Rectal smooth muscle tissue (tissue), 1 donor: ENCODE data around the gene GID8.

Experiments used
- H3K27ac ChIP-seq: one replicate; pipeline ENCODE4 v1.7.0; 2013; ENCODE audit warnings: low read depth, low read length, inconsistent platforms
- H3K27me3 ChIP-seq: one replicate; pipeline ENCODE4 v1.7.0; 2013; ENCODE audit warnings: low read length; ENCODE audit not compliant: control insufficient read depth, insufficient read depth
- H3K36me3 ChIP-seq: one replicate; pipeline ENCODE4 v1.7.0; 2013; ENCODE audit warnings: low read length; ENCODE audit not compliant: control insufficient read depth, insufficient read depth
- H3K4me1 ChIP-seq: one replicate; pipeline ENCODE4 v1.7.0; 2013; ENCODE audit warnings: low read length; ENCODE audit not compliant: control insufficient read depth, insufficient read depth
- H3K4me3 ChIP-seq: one replicate; pipeline ENCODE4 v1.7.0; 2013; ENCODE audit warnings: low read length
- H3K9ac ChIP-seq: one replicate; pipeline ENCODE4 v1.7.0; 2013; ENCODE audit warnings: low read length

GID8 gene

DNA sequence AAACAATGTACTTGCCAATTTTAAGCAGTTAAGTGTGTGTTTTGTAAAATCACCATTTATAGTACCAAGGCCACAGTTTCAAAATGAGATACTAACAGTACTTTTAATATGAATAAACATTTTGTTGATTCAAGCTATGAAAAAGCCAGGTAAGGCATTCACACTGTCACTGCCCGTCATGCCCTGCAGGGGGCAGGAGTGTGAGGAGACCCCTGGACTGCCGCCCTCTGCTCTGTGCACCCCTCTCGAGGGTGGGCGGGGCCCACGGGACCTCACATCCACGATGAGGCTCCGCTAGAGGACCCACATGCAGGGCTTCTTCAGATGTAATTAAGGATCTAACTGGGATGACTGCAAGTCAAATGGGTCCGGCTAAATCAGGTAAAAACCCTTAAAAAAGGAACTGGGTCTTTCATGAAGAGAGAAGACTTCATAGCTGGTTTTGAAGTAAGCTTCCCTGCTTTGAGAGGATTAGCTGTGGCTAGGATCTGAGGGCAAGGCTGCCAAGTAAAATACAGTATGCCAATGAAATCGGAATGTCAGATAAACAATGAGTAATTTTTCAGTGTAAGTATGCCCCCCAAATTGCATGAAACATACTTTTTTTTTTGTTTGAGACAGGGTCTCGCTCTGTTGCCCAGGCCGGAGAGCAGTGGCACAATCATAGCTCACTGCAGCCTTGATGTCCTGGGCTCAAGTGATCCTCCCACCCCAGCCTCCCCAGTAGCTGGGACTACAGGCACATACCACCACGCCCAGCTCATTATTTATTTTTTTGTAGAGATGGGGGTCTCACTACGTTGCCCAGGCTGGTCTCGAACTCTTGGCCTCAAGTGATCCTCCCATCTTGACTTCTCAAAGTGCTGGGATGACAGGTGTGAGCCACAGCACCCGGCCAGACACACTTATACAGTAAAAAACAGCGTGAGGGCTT, 30.3 kb upstream of the GID8 start:
- Histone ChIP-seq H3K36me3 (peaks cover 68% of the 10 kb centered on the region), H3K4me1 (no peaks in the 10 kb centered on the region)

DNA sequence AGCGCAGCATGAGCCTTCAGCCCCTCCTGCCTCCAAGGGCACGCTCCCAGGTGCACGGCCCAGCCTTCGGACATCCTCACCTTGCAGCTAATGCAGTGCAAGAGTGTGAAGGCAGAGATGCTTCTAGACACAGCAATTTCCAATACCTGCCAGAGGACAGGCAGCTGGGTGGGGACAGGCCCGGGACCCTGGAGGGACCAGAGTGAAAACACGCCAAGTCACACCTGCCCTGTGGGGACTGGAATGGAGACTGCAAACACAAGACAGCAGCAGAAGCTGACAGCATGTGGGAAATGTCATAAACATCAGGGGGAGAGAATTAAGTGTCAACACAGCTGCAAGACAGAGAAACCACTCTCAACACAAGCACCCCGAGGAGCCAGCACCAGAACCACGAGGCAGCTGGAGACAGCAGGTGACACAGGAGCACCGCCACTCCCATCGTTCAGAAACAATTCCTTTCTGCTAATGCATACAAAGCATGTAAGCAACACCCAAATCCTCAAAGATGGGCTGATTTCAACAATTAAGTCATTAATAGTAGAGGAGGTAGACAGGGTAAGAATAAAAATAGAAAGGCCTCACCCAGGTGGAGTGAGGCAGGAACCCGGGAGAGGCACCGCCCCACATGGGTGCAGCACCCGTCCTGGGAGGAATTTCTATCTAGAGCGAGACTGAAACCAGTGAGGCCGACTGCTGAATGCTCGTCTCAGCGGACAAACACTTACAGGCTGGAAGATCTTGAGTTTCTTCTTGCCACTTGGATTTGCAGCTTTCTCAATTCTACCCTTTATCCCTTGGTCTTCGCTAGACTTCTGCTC, 28.8 kb upstream of the GID8 start:
- peaks cover 64% of the 10 kb centered on the region for H3K36me3 ChIP-seq
- no peaks in the 10 kb centered on the region for H3K4me1 ChIP-seq
- H3K27ac ChIP-seq: no peak overlapping the region
- H3K9ac ChIP-seq: no peak overlapping the region
- H3K27me3 ChIP-seq: no peaks in the 10 kb centered on the region
- no peak overlapping the region for H3K4me3 ChIP-seq

More for the DNA sequence above, 30.3 kb upstream of the GID8 start:
- Histone ChIP-seq H3K9ac (no peak overlapping the region), H3K4me3 (no peak overlapping the region), H3K27me3 (no peaks in the 10 kb centered on the region), H3K27ac (no peak overlapping the region)

DNA sequence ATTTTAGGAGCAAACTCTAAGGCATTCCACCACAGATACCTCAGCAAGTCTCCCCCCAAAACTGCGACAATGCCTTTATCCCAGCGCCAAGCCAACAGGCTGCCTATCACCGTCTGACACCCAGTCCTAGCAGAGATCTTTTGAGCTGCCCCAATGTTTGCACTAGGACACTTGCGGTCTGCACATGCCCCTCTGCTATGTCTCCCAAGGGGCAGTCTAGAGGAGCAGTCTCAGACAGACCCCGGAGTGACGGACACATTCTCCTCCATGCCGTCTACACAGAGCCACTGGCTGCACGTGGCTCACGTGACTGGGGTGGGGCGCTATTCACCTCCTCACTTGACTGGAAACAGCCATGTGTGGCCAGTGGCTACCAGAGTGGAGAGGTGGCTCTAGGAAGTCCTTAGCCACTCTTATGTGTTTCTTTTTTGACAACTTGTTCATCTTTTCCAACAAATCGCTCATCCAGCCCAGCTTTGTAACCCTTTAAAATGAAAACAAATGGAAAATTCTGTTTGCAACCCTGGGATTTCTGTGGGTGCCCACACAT, 27.7 kb upstream of the GID8 start:
- no peak overlapping the region for H3K27ac ChIP-seq
- H3K36me3 ChIP-seq: peaks cover 55% of the 10 kb centered on the region

DNA sequence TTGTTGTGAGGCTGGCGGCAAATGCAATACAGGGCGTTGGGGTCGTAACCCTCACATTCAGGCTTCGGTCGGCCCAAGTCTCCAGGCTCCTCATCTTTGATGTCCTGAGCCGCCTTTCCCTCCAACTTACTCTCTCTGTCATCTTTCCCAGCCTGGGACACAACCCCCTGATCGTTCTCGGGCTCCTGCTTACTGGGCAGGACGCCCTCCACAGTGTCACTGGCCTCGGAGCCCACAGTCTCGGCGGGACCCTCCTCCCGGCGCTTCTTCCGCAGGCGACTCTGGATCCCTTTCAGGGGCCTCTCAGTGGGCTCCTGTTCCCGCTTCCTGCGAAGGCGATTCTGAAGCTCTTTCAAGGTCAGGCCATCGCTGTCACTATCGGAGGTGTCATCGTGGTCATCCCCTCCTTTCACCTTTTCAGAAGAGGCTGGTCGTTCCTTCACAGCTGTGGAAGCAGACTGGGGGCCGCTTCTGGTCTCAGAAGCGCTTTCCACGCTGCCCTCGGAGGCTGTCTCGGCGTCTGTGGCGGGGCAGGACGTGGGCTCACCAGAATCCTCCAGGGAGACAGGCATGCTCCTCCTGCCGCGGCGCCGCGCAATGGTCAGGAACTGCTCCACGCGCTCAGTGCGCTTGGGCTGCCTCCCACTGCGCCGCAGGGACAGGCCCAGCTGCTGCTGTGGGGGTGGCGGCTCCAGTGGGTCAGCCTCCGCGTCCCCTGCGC, 27.0 kb upstream of the GID8 start:
- Histone ChIP-seq H3K4me1 (peaks cover 6% of the 10 kb centered on the region), H3K4me3 (no peak overlapping the region)

More for the DNA sequence above, 27.7 kb upstream of the GID8 start:
- H3K4me1 ChIP-seq: peaks cover 6% of the 10 kb centered on the region
- H3K4me3 ChIP-seq: no peak overlapping the region
- H3K9ac ChIP-seq: no peak overlapping the region
- H3K27me3 ChIP-seq: no peaks in the 10 kb centered on the region

DNA sequence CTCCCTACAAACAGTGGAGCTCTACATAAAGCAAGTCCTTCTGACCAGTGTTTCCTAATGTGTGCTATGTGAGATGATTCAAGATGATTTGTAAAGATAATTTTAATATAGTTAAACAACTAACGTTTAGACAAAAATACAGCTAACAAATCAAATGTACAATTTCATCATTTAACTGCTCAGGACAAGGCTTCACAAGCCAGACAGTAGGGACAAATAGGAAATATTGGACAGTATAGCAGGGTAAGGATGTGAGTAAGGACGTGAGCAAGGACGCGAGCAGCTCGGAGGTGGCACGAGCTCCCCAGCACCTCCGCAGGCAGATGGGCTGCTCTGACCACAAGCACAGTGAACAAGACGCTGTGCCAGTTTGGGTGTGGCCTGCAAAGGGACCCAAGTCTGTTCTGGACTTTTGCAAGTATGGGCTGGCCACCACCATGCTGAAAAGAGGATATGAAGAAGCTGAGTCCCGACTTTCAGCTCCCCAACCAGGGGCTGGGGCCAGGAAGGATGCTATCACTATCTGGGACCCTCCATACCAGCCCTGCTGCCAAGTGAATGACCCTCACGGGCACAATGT, 26.2 kb upstream of the GID8 start:
- Histone ChIP-seq H3K27ac (no peak overlapping the region), H3K9ac (no peak overlapping the region), H3K27me3 (no peaks in the 10 kb centered on the region), H3K4me1 (peaks cover 9% of the 10 kb centered on the region), H3K4me3 (no peak overlapping the region), H3K36me3 (peaks cover 40% of the 10 kb centered on the region)

More for the DNA sequence above, 27.0 kb upstream of the GID8 start:
- no peak overlapping the region for H3K9ac ChIP-seq
- H3K27me3 ChIP-seq: no peaks in the 10 kb centered on the region
- H3K27ac ChIP-seq: no peak overlapping the region
- peaks cover 49% of the 10 kb centered on the region for H3K36me3 ChIP-seq

DNA sequence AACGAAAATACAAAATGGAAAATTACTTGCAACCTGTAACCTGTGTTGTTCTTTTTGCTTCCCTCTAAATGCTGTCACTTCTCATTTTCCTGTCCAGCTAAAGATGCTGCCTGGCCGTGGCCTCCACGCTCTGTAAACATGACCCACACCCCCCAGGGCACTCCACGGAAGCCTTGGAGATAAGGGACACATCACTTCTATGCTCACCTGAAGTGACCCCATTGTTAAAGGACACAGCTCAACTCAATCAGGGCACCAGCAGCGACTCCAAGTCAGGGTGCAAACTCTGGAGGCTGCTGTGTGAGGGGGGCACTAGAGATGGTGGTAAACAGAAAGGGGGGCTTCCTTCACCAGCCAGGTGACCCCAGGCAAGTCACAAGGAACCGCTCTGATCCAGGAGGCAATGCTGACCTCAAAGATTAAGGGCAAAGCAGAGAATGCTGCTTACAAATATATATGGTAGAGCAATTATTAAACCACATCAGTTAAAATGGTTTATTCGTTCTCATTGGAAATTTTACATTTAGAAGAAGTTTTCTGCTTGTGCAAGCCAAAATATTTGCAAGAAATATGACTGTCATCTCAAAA, 24.8 kb upstream of the GID8 start:
- Histone ChIP-seq H3K4me1 (peaks cover 18% of the 10 kb centered on the region), H3K36me3 (peaks cover 29% of the 10 kb centered on the region), H3K27ac (no peak overlapping the region), H3K27me3 (no peaks in the 10 kb centered on the region), H3K9ac (no peak overlapping the region), H3K4me3 (no peak overlapping the region)

DNA sequence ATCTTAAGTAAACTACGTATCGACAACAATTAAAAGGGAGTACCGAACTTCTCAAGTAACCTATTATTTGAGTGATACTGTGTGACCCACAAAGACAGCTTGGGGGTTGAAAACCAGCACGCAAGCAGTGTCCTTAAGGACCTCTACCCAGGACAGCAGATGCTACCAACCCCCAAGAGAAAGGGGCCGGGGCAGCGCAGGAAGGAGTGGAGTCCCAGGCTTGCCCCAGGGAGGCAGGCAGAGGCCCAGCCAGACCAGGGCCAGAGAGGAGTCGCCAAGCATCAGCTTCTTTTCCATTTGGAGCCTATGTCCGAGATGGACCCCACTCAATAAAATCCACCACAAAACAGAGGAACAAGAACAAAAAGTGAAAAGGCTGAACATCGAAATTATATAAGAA, 23.5 kb upstream of the GID8 start:
- peaks cover 21% of the 10 kb centered on the region for H3K4me1 ChIP-seq
- no peaks in the 10 kb centered on the region for H3K27me3 ChIP-seq
- no peak overlapping the region for H3K4me3 ChIP-seq
- no peak overlapping the region for H3K27ac ChIP-seq
- H3K36me3 ChIP-seq: peaks cover 17% of the 10 kb centered on the region
- no peak overlapping the region for H3K9ac ChIP-seq

DNA sequence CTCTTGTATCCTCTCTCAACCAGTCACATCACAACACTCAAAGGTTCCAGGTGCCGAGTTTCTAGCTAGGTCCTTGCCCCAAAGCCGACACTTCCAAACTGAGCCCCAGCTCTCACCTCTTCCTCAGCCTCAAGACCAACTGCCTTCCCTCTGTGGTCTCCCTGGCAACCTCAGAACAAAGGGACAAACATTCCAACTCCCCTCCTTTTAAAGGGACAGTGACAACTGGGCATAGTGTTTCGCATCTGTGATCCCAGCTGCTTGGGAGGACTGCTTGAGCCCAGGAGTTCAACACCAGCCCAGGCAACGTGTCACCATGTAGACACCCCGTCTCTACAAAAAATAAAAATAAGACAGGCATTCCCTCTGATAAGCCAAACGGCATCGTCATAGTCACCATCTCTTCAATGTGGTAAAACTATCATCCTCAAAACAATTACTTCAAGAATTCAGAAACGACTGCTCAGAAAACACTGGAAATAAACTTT, 22.9 kb upstream of the GID8 start:
- Histone ChIP-seq H3K4me1 (peaks cover 23% of the 10 kb centered on the region), H3K4me3 (peak overlapping the region; percentile 28), H3K27ac (no peak overlapping the region)

DNA sequence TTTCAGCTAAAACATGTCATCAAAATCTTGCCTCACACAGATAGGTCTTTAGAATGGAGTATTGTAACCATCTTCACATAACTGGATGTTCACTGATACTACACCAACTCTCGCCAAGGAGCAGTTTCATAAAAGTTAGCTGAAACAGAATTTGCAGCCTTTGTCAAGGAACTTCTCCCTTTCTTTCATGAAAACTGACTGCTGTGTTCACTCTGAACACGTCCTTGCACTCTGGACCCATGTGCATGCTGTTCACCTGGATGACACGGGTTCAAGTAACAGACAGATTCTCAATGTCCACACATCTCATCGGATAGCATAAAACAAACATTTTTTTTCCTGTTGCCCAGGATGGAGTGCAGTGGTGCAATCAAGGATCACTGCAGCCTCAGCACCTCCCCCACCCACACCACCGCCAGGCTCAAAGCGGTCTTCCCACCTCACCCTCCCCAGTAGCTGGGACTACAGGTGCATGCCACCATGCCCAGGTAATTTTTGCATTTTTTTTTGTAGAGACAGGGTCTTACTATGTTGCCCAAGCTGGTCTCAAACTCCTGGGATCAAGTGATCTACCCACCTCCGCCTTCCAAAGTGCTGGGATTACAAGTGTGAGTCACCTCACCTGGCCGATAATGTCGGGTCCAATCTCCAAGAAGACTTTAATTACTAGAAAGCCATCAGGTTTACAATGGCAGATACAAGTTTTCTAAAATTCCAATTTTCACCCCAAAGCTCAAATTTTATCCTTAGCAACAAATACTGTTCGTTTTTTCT, 21.1 kb upstream of the GID8 start:
- Histone ChIP-seq H3K9ac (no peak overlapping the region), H3K36me3 (peaks cover 2% of the 10 kb centered on the region), H3K27me3 (no peaks in the 10 kb centered on the region), H3K4me3 (no peak overlapping the region), H3K27ac (no peak overlapping the region), H3K4me1 (peaks cover 31% of the 10 kb centered on the region)

More for the DNA sequence above, 22.9 kb upstream of the GID8 start:
- H3K36me3 ChIP-seq: peaks cover 14% of the 10 kb centered on the region
- H3K9ac ChIP-seq: no peak overlapping the region
- H3K27me3 ChIP-seq: no peaks in the 10 kb centered on the region

DNA sequence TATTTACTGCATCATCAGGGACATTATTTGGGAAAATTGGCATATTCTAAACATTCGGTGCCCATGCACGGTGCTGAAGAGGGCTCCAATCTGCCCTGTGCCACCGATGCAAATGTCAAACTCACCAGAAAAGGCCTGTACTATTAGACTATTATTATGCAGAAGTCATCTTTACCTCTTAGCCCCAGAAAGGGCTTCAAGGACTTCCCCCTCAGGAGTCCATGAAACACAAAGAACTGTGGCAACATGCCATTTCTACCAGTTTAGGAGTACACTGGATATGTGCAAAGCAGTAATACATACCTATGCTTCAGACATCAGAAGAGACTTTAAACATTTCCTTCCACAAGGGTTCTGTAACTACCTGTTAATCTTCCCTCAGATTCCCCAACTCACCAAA, 20.2 kb upstream of the GID8 start:
- Histone ChIP-seq H3K4me1 (peaks cover 33% of the 10 kb centered on the region), H3K4me3 (no peak overlapping the region), H3K27ac (no peak overlapping the region), H3K27me3 (no peaks in the 10 kb centered on the region), H3K9ac (no peak overlapping the region), H3K36me3 (no peaks in the 10 kb centered on the region)

DNA sequence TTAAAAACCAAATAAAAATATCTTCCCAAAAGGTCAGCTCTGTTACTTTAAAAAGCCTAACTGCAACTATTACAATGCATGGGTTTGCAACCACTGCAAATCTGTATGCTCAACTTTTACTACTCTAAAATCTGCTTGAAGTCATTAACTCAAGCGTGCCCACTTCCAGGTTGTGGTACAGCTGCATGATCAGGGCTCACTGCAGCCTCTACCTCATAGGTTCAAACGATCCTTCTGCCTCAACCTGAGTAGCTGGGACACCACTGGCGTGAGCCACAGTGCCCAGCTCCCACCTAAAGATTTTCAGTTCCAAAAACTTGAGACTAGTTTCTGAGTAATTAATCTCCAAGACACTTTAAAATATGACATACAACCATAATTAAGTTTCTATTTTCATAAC, 19.8 kb upstream of the GID8 start:
- Histone ChIP-seq H3K36me3 (no peaks in the 10 kb centered on the region), H3K4me3 (no peak overlapping the region), H3K27ac (no peak overlapping the region), H3K27me3 (no peaks in the 10 kb centered on the region), H3K4me1 (peaks cover 33% of the 10 kb centered on the region), H3K9ac (no peak overlapping the region)
